IMR-90 (cell line): ENCODE results near the gene DIP2C. TPM values are rescaled to one million over a fixed set of nuclear protein-coding genes. Genes with fewer than 3 reads are reported as not detected.
A peak's percentile ranks its signal among the peaks of the same experiment; 100 is the strongest.

Experiments
- ATAC-seq: fragments of 200-7000 bp; cut with Tn5 transposase; 2 replicates; pipeline ENCODE4 v1.9.1; 2020; ENCODE audit warnings: low read depth, mild to moderate bottlenecking, moderate library complexity
- BruUV-seq: library from RNA; stranded (reverse); fragments of 400-500 nt; replicated peaks from 2 replicates; lab custom pipeline; 2021; lab: Mats Ljungman, UMichigan
- CTCF ChIA-PET: fragments of 300-600 bp; formaldehyde crosslinking; extraction: SDS; loops from one replicate; lab custom pipeline; 2021; ENCODE audit warnings: antibody characterized with exemption; lab: Yijun Ruan, JAX
- POLR2A ChIA-PET: fragments of 300-600 bp; sonication (Branson Sonifier 250); formaldehyde crosslinking; loops from one replicate; lab custom pipeline; 2022; ENCODE audit warnings: antibody characterized with exemption; ENCODE audit not compliant: unreplicated experiment; lab: Charles Lee
- DNase-seq: peaks from one replicate; pipeline ENCODE4 v3.0.0; 2013
- H2AFZ ChIP-seq: replicated peaks from 2 replicates; pipeline ENCODE3; 2013; ENCODE audit warnings: low read length, mild to moderate bottlenecking; ENCODE audit not compliant: poor library complexity
- H2AK5ac ChIP-seq: 2 replicates; pipeline ENCODE4 v1.6.1; 2013; ENCODE audit warnings: low read depth, low read length, inconsistent platforms
- H2AK9ac ChIP-seq: replicated peaks from 2 replicates; pipeline ENCODE3; 2013; ENCODE audit warnings: mild to moderate bottlenecking, low read depth, low read length, moderate library complexity; ENCODE audit not compliant: poor library complexity
- H2BK120ac ChIP-seq: 2 replicates; pipeline ENCODE4 v1.6.1; 2013; ENCODE audit warnings: low read depth, low read length, inconsistent platforms
- H2BK15ac ChIP-seq: 3 replicates; pipeline ENCODE4 v1.6.1; 2013; ENCODE audit warnings: low read depth, low read length, inconsistent platforms
- H2BK20ac ChIP-seq: 2 replicates; pipeline ENCODE4 v1.6.1; 2013; ENCODE audit warnings: low read depth, mild to moderate bottlenecking, inconsistent platforms, low read length, moderate library complexity
- H2BK5ac ChIP-seq: 2 replicates; pipeline ENCODE4 v1.6.1; 2013; ENCODE audit warnings: mild to moderate bottlenecking, low read depth, low read length, inconsistent platforms; ENCODE audit not compliant: poor library complexity, severe bottlenecking
- H3K14ac ChIP-seq: replicated peaks from 2 replicates; pipeline ENCODE4 v1.6.1; 2013; ENCODE audit warnings: low read depth, low read length, inconsistent platforms
- H3K18ac ChIP-seq: 2 replicates; pipeline ENCODE4 v1.6.1; 2013; ENCODE audit warnings: low read depth, low read length, control low read depth
- H3K23ac ChIP-seq: 2 replicates; pipeline ENCODE4 v1.6.1; 2013; ENCODE audit warnings: low read depth, low read length, inconsistent platforms
- H3K27ac ChIP-seq: 2 replicates; pipeline ENCODE4 v1.5.1; 2013; ENCODE audit warnings: mild to moderate bottlenecking, control low read depth, low read length; ENCODE audit not compliant: insufficient read depth
- H3K27me3 ChIP-seq: 2 replicates; pipeline ENCODE4 v1.6.1; 2013; ENCODE audit warnings: low read length; ENCODE audit not compliant: control insufficient read depth, insufficient read depth
- H3K36me3 ChIP-seq: 2 replicates; pipeline ENCODE4 v1.6.1; 2013; ENCODE audit warnings: low read length, mixed read lengths; ENCODE audit not compliant: control insufficient read depth, insufficient read depth
- H3K4ac ChIP-seq: 2 replicates; pipeline ENCODE4 v1.6.1; 2013; ENCODE audit warnings: low read depth, low read length, inconsistent platforms
- H3K4me1 ChIP-seq: 2 replicates; pipeline ENCODE4 v1.6.1; 2013; ENCODE audit warnings: low read length, mixed read lengths; ENCODE audit not compliant: control insufficient read depth, insufficient read depth
- H3K4me2 ChIP-seq: 2 replicates; pipeline ENCODE4 v1.6.1; 2013; ENCODE audit warnings: low read depth, mild to moderate bottlenecking, control low read depth, low read length, moderate library complexity
- H3K4me3 ChIP-seq: 2 replicates; pipeline ENCODE4 v1.5.1; 2013; ENCODE audit warnings: low read depth, mild to moderate bottlenecking, control low read depth, low read length, moderate library complexity; ENCODE audit not compliant: insufficient read depth
- H3K56ac ChIP-seq: 2 replicates; pipeline ENCODE4 v1.6.1; 2013; ENCODE audit warnings: low read length, inconsistent platforms; ENCODE audit not compliant: insufficient read depth; ENCODE audit errors: extremely low read depth
- H3K79me1 ChIP-seq, 2 experiments: 2 replicates each; pipeline ENCODE4 v1.6.1; 2013; ENCODE audit warnings: low read length in 2 of 2, inconsistent platforms in 1 of 2, low read depth in 1 of 2
- H3K9ac ChIP-seq: 2 replicates; pipeline ENCODE4 v1.6.1; 2013; ENCODE audit warnings: low read depth, low read length, control low read depth
- H3K9me1 ChIP-seq: 2 replicates; pipeline ENCODE4 v1.6.1; 2013; ENCODE audit warnings: low read length, inconsistent platforms; ENCODE audit not compliant: insufficient read depth
- H3K9me3 ChIP-seq: 2 replicates; pipeline ENCODE4 v1.6.1; 2013; ENCODE audit warnings: low read length; ENCODE audit not compliant: control insufficient read depth, insufficient read depth
- H4K20me1 ChIP-seq: 2 replicates; pipeline ENCODE4 v1.6.1; 2013; ENCODE audit warnings: low read length, inconsistent platforms; ENCODE audit not compliant: insufficient read depth
- H4K5ac ChIP-seq: 2 replicates; pipeline ENCODE4 v1.6.1; 2013; ENCODE audit warnings: mild to moderate bottlenecking, low read depth, low read length, control low read depth
- H4K8ac ChIP-seq, 2 experiments: 2 replicates each; pipeline ENCODE4 v1.6.1; 2013; ENCODE audit warnings: low read depth in 2 of 2, low read length in 2 of 2, control low read depth in 1 of 2, inconsistent platforms in 1 of 2
- H4K91ac ChIP-seq: 2 replicates; pipeline ENCODE4 v1.6.1; 2013; ENCODE audit warnings: low read depth, low read length, inconsistent platforms; ENCODE audit not compliant: insufficient read depth
- BHLHE40 ChIP-seq: fragments of 150-350 bp; IDR thresholded peaks from 2 replicates; pipeline ENCODE4 v1.6.1; 2016; ENCODE audit warnings: mild to moderate bottlenecking, low read depth, low read length
- CEBPB ChIP-seq: IDR thresholded peaks from 2 replicates; pipeline ENCODE4 v1.6.1; 2012; ENCODE audit warnings: low read depth, low read length, improper control_type of control experiment
- CTCF ChIP-seq: conservative IDR thresholded peaks from 2 replicates; pipeline ENCODE4 v1.5.1; 2012; ENCODE audit warnings: mild to moderate bottlenecking, low read depth, low read length, improper control_type of control experiment
- ELK1 ChIP-seq: fragments of 150-350 bp; IDR thresholded peaks from 2 replicates; pipeline ENCODE4 v1.6.1; 2016; ENCODE audit warnings: low read depth, mild to moderate bottlenecking, low read length, moderate library complexity, borderline replicate concordance
- FOS ChIP-seq: fragments of 150-350 bp; IDR thresholded peaks from 2 replicates; pipeline ENCODE4 v1.6.1; 2016; ENCODE audit warnings: low read depth, low read length
- MAFK ChIP-seq: IDR thresholded peaks from 2 replicates; pipeline ENCODE4 v1.6.1; 2012; ENCODE audit warnings: low read depth, low read length, improper control_type of control experiment
- MAZ ChIP-seq: IDR thresholded peaks from 2 replicates; pipeline ENCODE4 v1.6.1; 2012; ENCODE audit warnings: low read depth, mild to moderate bottlenecking, low read length, improper control_type of control experiment, moderate library complexity, borderline replicate concordance
- MXI1 ChIP-seq: IDR thresholded peaks from 2 replicates; pipeline ENCODE4 v1.6.1; 2012; ENCODE audit warnings: low read depth, mild to moderate bottlenecking, low read length, moderate library complexity, borderline replicate concordance
- NFE2L2 ChIP-seq: fragments of 150-350 bp; IDR thresholded peaks from 2 replicates; pipeline ENCODE4 v1.6.1; 2016; ENCODE audit warnings: low read depth, mild to moderate bottlenecking, low read length
- POLR2A ChIP-seq: IDR thresholded peaks from 2 replicates; pipeline ENCODE4 v1.6.1; 2012; ENCODE audit warnings: mild to moderate bottlenecking, low read depth, low read length
- RAD21 ChIP-seq: IDR thresholded peaks from 2 replicates; pipeline ENCODE4 v1.6.1; 2012; ENCODE audit warnings: low read length, improper control_type of control experiment
- RCOR1 ChIP-seq: IDR thresholded peaks from 2 replicates; pipeline ENCODE4 v1.6.1; 2012; ENCODE audit warnings: mild to moderate bottlenecking, low read length, improper control_type of control experiment; ENCODE audit not compliant: insufficient replicate concordance
- RFX5 ChIP-seq: IDR thresholded peaks from 2 replicates; pipeline ENCODE4 v1.8.0; 2012; ENCODE audit warnings: low read depth, mild to moderate bottlenecking, low read length, moderate library complexity
- SMC3 ChIP-seq: fragments of 150-350 bp; IDR thresholded peaks from 2 replicates; pipeline ENCODE4 v1.6.1; 2016; ENCODE audit warnings: low read depth, mild to moderate bottlenecking, antibody characterized with exemption, low read length, moderate library complexity
- WGBS, 2 experiments: methylation state at CpG; one replicate each; pipeline versions ENCODE4 v1.1.5 to v1.1.7; 2013; ENCODE audit warnings: missing lambda C conversion rate in 2 of 2; ENCODE audit not compliant: insufficient read length in 1 of 2; ENCODE audit errors: extremely low coverage in 2 of 2; 5-methylcytosine and 5-hydroxymethylcytosine counted together
- dilution Hi-C: fragments of 300-500 bp; cut with HindIII; formaldehyde crosslinking; loops from one replicate; pipeline ENCODE4 v1.14.3; 2018; ENCODE audit warnings: low sequenced_read_pairs; ENCODE audit not compliant: unreplicated experiment
- in situ Hi-C: fragments of 300-500 bp; cut with MboI; formaldehyde crosslinking; loops from 3 replicates; pipeline ENCODE4 v1.14.3; 2019; ENCODE audit warnings: low sequenced_read_pairs, inconsistent platforms, mixed read lengths
- intact Hi-C: fragments of 100-400 bp; cut with micrococcal nuclease; formaldehyde crosslinking; loops from 2 replicates; pipeline ENCODE4 v1.10.0; 2022
- polyA plus RNA-seq, 3 experiments: library from polyadenylated mRNA; depleted of rRNA; stranded (reverse); fragments of >200 nt; gene quantifications; 2 replicates each; pipeline ENCODE4 v1.2.3, GENCODE V29; 2012; ENCODE audit warnings: low replicate concordance in 1 of 3
- total RNA-seq: library from RNA; depleted of rRNA; stranded (reverse); fragments of >200 nt; gene quantifications from 2 replicates; pipeline ENCODE4 v1.2.3, GENCODE V29; 2012

Gene DIP2C
- total and polyA plus RNA-seq, 2 of the 4 experiments (the other 2 are of a cell fraction) = 8.6 to 17.3 TPM

DNA sequence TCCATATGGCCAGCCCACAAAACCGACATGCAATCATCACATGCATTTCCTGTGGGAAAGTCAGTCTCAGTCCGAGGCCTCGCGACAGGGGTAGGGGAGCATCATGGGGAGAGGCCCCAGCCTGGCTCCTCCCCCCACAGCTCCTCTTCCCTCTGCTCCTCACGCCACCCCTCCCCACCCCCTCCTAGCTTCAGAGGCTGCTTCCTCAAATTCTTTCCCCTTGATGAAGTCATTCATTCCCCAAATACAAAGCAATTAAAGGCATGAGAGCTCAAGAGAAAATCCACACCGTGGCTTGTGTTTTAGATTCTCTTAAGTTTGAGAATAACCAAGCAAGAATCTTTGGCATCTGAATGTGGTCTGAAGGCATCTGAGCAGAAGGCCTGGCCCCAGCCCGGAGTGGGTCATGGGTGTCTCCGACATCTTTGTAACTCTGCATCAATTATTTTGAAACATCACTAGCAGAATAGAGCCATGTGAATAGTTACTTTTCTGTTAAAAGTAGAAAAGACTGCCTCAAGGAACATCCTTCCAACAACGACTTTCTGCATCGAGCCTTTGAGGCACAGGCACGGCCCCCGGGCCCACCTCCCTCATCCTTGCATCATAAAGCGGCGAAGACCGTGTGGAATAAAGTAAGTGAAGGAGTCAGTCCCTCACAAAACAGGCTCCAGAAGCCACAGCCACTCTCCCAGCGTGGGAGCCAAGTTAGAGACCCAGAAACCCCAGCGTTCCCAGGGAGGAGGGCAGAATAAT is 90.9 kb downstream of the DIP2C start:
- H2AFZ ChIP-seq = peak overlapping the region; percentile 74
- intact Hi-C loops = loop anchor here (5.0 kb wide), 1 partner anchor 84 kb away; no protein-coding TSS in a partner anchor
- peak overlapping the region; percentile 61 for H3K4me2 ChIP-seq
- CTCF ChIA-PET = no interaction called here
- ATAC-seq (peak; percentile 94), DNase-seq (peak; percentile 98)
- dilution Hi-C loops = no loop called here
- 0 out of 2 replicates have a peak, but pooled peaks cover 1% of the 10 kb centered on the region for H3K36me3 ChIP-seq
- peak overlapping the region; percentile 97 for H2AK9ac ChIP-seq
- H2BK20ac ChIP-seq = peak overlapping the region; percentile 100
- POLR2A ChIA-PET = no interaction called here
- no peaks in the 10 kb centered on the region for H3K9me3 ChIP-seq
- H4K8ac ChIP-seq = peak overlapping the region; percentile 96 to 98
- H3K23ac ChIP-seq = peak overlapping the region; percentile 98
- peak overlapping the region; percentile 74 for H3K9ac ChIP-seq
- H2AK5ac ChIP-seq = peak overlapping the region; percentile 100
- H3K56ac ChIP-seq = peak overlapping the region; percentile 96
- peak overlapping the region; percentile 100 for H3K4ac ChIP-seq
- peak overlapping the region; percentile 98 for H2BK5ac ChIP-seq
- peak overlapping the region; percentile 100 for H3K14ac ChIP-seq
- H3K79me1 ChIP-seq = peaks cover 46 to 93% of the 10 kb centered on the region in 2 experiments
- peak overlapping the region; percentile 99 for H2BK15ac ChIP-seq
- peak overlapping the region; percentile 96 for H4K5ac ChIP-seq
- in situ Hi-C loops = no loop called here
- peaks cover 49% of the 10 kb centered on the region for H3K4me1 ChIP-seq
- H4K91ac ChIP-seq = peak overlapping the region; percentile 100
- WGBS, 2 experiments = no CpG with 5 or more reads among the region's 17 CpGs
- no TSS peak for BruUV-seq
- peak overlapping the region; percentile 100 for H2BK120ac ChIP-seq
- no peaks in the 10 kb centered on the region for H3K27me3 ChIP-seq
- H3K27ac ChIP-seq = peak overlapping the region; percentile 99
- H3K4me3 ChIP-seq = no peak overlapping the region
- peaks cover 14% of the 10 kb centered on the region for H4K20me1 ChIP-seq
- peak overlapping the region; percentile 97 for H3K18ac ChIP-seq
- H3K9me1 ChIP-seq = peaks cover 74% of the 10 kb centered on the region
- no peak for TF ChIP-seq MXI1
- TF ChIP-seq MAFK = no peak
- TF ChIP-seq ELK1 = no peak
- TF ChIP-seq BHLHE40 = peak; percentile 57
- TF ChIP-seq CEBPB = peak; percentile 58; the same call in 1 of the 2 replicates
- no peak for TF ChIP-seq NFE2L2
- TF ChIP-seq RCOR1 = no peak
- TF ChIP-seq SMC3 = no peak
- peak; percentile 93 for TF ChIP-seq MAZ
- TF ChIP-seq RFX5 = no peak
- TF ChIP-seq RAD21 = peak; percentile 14; the same call in 1 of the 2 replicates
- no peak for TF ChIP-seq POLR2A
- TF ChIP-seq CTCF = no peak
- TF ChIP-seq FOS = peak; percentile 45
